Measurements from ENCODE around the gene MBD3. TPM values are rescaled to one million over a fixed set of nuclear protein-coding genes. Genes with fewer than 3 reads are reported as not detected.
"Not testable (repeated sequence)": the region's sequence is repeated elsewhere in the genome, so short reads cannot be mapped to it uniquely, and the experiment has no call there.

The MBD3 gene
- total RNA-seq: 132 and 140 TPM in 2 replicates

GRCh38 chr19:1592755-1593500 is at the start of gene MBD3:
Gene MBD3 (minus strand): TSS chr19:1592865. CDS start chr19:1592631, 234 bp downstream.
- Mint-ChIP-seq H3K4me1 (peaks cover 17% of the 10 kb centered on the region), H3K27ac (peak within 1 kb of the TSS; percentile 91), H3K36me3 (ENCODE audit: low read depth) (peaks cover 34% of the 10 kb centered on the region), H3K27me3 (no peaks in the 10 kb centered on the region), H3K9me3 (no peaks in the 10 kb centered on the region), H3K4me3 (peak within 1 kb of the TSS; percentile 95)
- DNase-seq: peak; percentile 97
- intact Hi-C loops (cut with micrococcal nuclease): loop anchor here (1.0 to 5.0 kb wide), 4 partner anchors 12 to 219 kb away; partner anchors contain the start of genes ATP8B3, DAZAP1, TCF3 and UQCR11

- intact Hi-C loops (cut with micrococcal nuclease); H3K27me3 Mint-ChIP-seq; H3K27ac Mint-ChIP-seq; H3K4me1 Mint-ChIP-seq; DNase-seq; H3K4me3 Mint-ChIP-seq; H3K9me3 Mint-ChIP-seq: not testable (repeated sequence)
- H3K36me3 Mint-ChIP-seq (ENCODE audit: low read depth): peaks cover 32% of the 10 kb centered on the region
Measured at GRCh38 chr19:1640893-1641448, 48.3 kb upstream of the MBD3 start.

- Mint-ChIP-seq H3K4me3 (no peak overlapping the region), H3K27me3 (no peaks in the 10 kb centered on the region), H3K9me3 (no peaks in the 10 kb centered on the region), H3K27ac (no peak overlapping the region), H3K4me1 (no peaks in the 10 kb centered on the region), H3K36me3 (ENCODE audit: low read depth) (peaks cover 32% of the 10 kb centered on the region)
- intact Hi-C loops (cut with micrococcal nuclease): no loop called here
- no peak for DNase-seq
Measured at GRCh38 chr19:1636325-1637236, 43.9 kb upstream of the MBD3 start.

GRCh38 chr19:1634938-1635243 is 42.2 kb upstream of the MBD3 start:
- Mint-ChIP-seq H3K9me3 (no peaks in the 10 kb centered on the region), H3K36me3 (ENCODE audit: low read depth) (peaks cover 30% of the 10 kb centered on the region), H3K27ac (no peak overlapping the region), H3K4me3 (no peak overlapping the region), H3K27me3 (no peaks in the 10 kb centered on the region), H3K4me1 (no peaks in the 10 kb centered on the region)
- no peak for DNase-seq
- intact Hi-C loops (cut with micrococcal nuclease): no loop called here

GRCh38 chr19:1634242-1634937 is 41.7 kb upstream of the MBD3 start:
- Mint-ChIP-seq H3K9me3 (no peaks in the 10 kb centered on the region), H3K27ac (no peak overlapping the region), H3K4me3 (no peak overlapping the region), H3K4me1 (no peaks in the 10 kb centered on the region), H3K27me3 (no peaks in the 10 kb centered on the region), H3K36me3 (ENCODE audit: low read depth) (peaks cover 26% of the 10 kb centered on the region)
- no peak for DNase-seq
- intact Hi-C loops (cut with micrococcal nuclease): no loop called here

- no peak for DNase-seq
- Mint-ChIP-seq H3K4me3 (no peak overlapping the region), H3K27me3 (no peaks in the 10 kb centered on the region), H3K27ac (no peak overlapping the region), H3K9me3 (no peaks in the 10 kb centered on the region), H3K36me3 (ENCODE audit: low read depth) (peaks cover 18% of the 10 kb centered on the region), H3K4me1 (no peaks in the 10 kb centered on the region)
- intact Hi-C loops (cut with micrococcal nuclease): no loop called here
Measured at GRCh38 chr19:1633269-1633826, 40.7 kb upstream of the MBD3 start.

- Mint-ChIP-seq H3K27me3 (no peaks in the 10 kb centered on the region), H3K4me3 (no peak overlapping the region)
Measured at GRCh38 chr19:1632462-1633268, 40.0 kb upstream of the MBD3 start.

GRCh38 chr19:1631557-1632100 is 39.0 kb upstream of the MBD3 start:
- Mint-ChIP-seq H3K4me3 (no peak overlapping the region), H3K4me1 (no peaks in the 10 kb centered on the region), H3K9me3 (no peaks in the 10 kb centered on the region), H3K36me3 (ENCODE audit: low read depth) (peaks cover 14% of the 10 kb centered on the region), H3K27ac (no peak overlapping the region), H3K27me3 (no peaks in the 10 kb centered on the region)
- intact Hi-C loops (cut with micrococcal nuclease): no loop called here
- no peak for DNase-seq

More at GRCh38 chr19:1632462-1633268, 40.0 kb upstream of the MBD3 start:
- Mint-ChIP-seq H3K9me3 (no peaks in the 10 kb centered on the region), H3K4me1 (no peaks in the 10 kb centered on the region), H3K27ac (peak overlapping the region; percentile 49), H3K36me3 (ENCODE audit: low read depth) (peaks cover 14% of the 10 kb centered on the region)
- intact Hi-C loops (cut with micrococcal nuclease): no loop called here
- DNase-seq: no peak

GRCh38 chr19:1630811-1631210 is 38.1 kb upstream of the MBD3 start:
- H3K27me3 Mint-ChIP-seq: no peaks in the 10 kb centered on the region

GRCh38 chr19:1630012-1630411 is 37.3 kb upstream of the MBD3 start:
- intact Hi-C loops (cut with micrococcal nuclease): no loop called here
- no peaks in the 10 kb centered on the region for H3K9me3 Mint-ChIP-seq
- no peak overlapping the region for H3K4me3 Mint-ChIP-seq
- DNase-seq: no peak
- no peaks in the 10 kb centered on the region for H3K4me1 Mint-ChIP-seq
- peaks cover 5% of the 10 kb centered on the region for H3K36me3 Mint-ChIP-seq (ENCODE audit: low read depth)
- no peaks in the 10 kb centered on the region for H3K27me3 Mint-ChIP-seq
- no peak overlapping the region for H3K27ac Mint-ChIP-seq

More at GRCh38 chr19:1630811-1631210, 38.1 kb upstream of the MBD3 start:
- Mint-ChIP-seq H3K36me3 (ENCODE audit: low read depth) (peaks cover 13% of the 10 kb centered on the region), H3K4me1 (no peaks in the 10 kb centered on the region), H3K4me3 (no peak overlapping the region), H3K27ac (no peak overlapping the region), H3K9me3 (no peaks in the 10 kb centered on the region)
- DNase-seq: no peak
- intact Hi-C loops (cut with micrococcal nuclease): no loop called here

GRCh38 chr19:1629256-1629808 is 36.7 kb upstream of the MBD3 start:
- no peaks in the 10 kb centered on the region for H3K9me3 Mint-ChIP-seq
- DNase-seq: no peak
- H3K4me1 Mint-ChIP-seq: no peaks in the 10 kb centered on the region
- intact Hi-C loops (cut with micrococcal nuclease): no loop called here
- no peaks in the 10 kb centered on the region for H3K27me3 Mint-ChIP-seq
- H3K4me3 Mint-ChIP-seq: no peak overlapping the region
- H3K27ac Mint-ChIP-seq: no peak overlapping the region
- peaks cover 7% of the 10 kb centered on the region for H3K36me3 Mint-ChIP-seq (ENCODE audit: low read depth)

GRCh38 chr19:1627194-1627593 is 34.5 kb upstream of the MBD3 start:
- no peaks in the 10 kb centered on the region for H3K27me3 Mint-ChIP-seq
- H3K36me3 Mint-ChIP-seq (ENCODE audit: low read depth): peaks cover 14% of the 10 kb centered on the region
- intact Hi-C loops (cut with micrococcal nuclease): no loop called here
- H3K4me1 Mint-ChIP-seq: no peaks in the 10 kb centered on the region
- no peak for DNase-seq
- H3K9me3 Mint-ChIP-seq: no peaks in the 10 kb centered on the region
- no peak overlapping the region for H3K27ac Mint-ChIP-seq
- no peak overlapping the region for H3K4me3 Mint-ChIP-seq

Data from activated CD4-positive, alpha-beta T cell treated with anti-CD3 and anti-CD28 coated beads, Interleukin-2, amount 10 ng/mL, durations not matched to agents 24 days and 14 days (primary cell).